HepG2 (cell line): ENCODE results near the gene TJP1. TPM values are rescaled to one million over a fixed set of nuclear protein-coding genes. Genes with fewer than 3 reads are reported as not detected.
A peak's percentile ranks its signal among the peaks of the same experiment; 100 is the strongest.

ENCODE experiments used
- ATRX ChIP-seq: sonication (generic); formaldehyde crosslinking; IDR thresholded peaks from 2 replicates; pipeline ENCODE4 v1.4.0; 2020; ENCODE audit warnings: missing genetic modification reagents, borderline replicate concordance
- BCLAF1 ChIP-seq: fragments of 450-650 bp; IDR thresholded peaks from 2 replicates; pipeline ENCODE4 v1.6.1; 2017; ENCODE audit warnings: mild to moderate bottlenecking
- EP300 ChIP-seq, 3 experiments: sonication (generic) in 1 of 3; formaldehyde crosslinking in 1 of 3; IDR thresholded peaks; 2 replicates each; pipeline versions ENCODE4 v1.5.1 to v1.6.1; 2011 to 2020; ENCODE audit warnings: low read depth in 2 of 3, low read length in 2 of 3, borderline replicate concordance in 1 of 3, improper control_type of control experiment in 1 of 3, mild to moderate bottlenecking in 1 of 3, missing genetic modification reagents in 1 of 3, moderate library complexity in 1 of 3
- GABPA ChIP-seq, 2 experiments: IDR thresholded peaks; 2 replicates each; pipeline ENCODE4 v1.6.1; 2011 to 2016; ENCODE audit warnings: low read depth in 2 of 2, low read length in 1 of 2, missing biosample characterization in 1 of 2, missing genetic modification characterization in 1 of 2
- HNRNPH1 ChIP-seq: fragments of 200-400 bp; formaldehyde crosslinking; optimal IDR thresholded peaks from 2 replicates; pipeline ENCODE3; 2017; ENCODE audit warnings: mild to moderate bottlenecking, low read depth, low read length
- KDM6A ChIP-seq: IDR thresholded peaks from 2 replicates; pipeline ENCODE4 v1.6.1; 2016; ENCODE audit warnings: low read depth
- MXD4 ChIP-seq: IDR thresholded peaks from 2 replicates; pipeline ENCODE4 v1.6.1; 2016; ENCODE audit warnings: mild to moderate bottlenecking, missing biosample characterization, missing genetic modification reagents
- SP4 ChIP-seq: sonication (generic); formaldehyde crosslinking; IDR thresholded peaks from 2 replicates; pipeline ENCODE4 v1.8.1; 2023; ENCODE audit warnings: mild to moderate bottlenecking, missing genetic modification reagents
- ZFP82 ChIP-seq: sonication (generic); formaldehyde crosslinking; IDR thresholded peaks from 2 replicates; pipeline ENCODE4 v1.5.1; 2020; ENCODE audit warnings: mild to moderate bottlenecking, missing genetic modification reagents, borderline replicate concordance
- ZMYM3 ChIP-seq: sonication (generic); formaldehyde crosslinking; IDR thresholded peaks from 2 replicates; pipeline ENCODE4 v1.5.1; 2020; ENCODE audit warnings: mild to moderate bottlenecking, missing genetic modification reagents
- ZNF225 ChIP-seq: sonication (generic); formaldehyde crosslinking; IDR thresholded peaks from 2 replicates; pipeline ENCODE4 v1.4.0; 2020; ENCODE audit warnings: mild to moderate bottlenecking, missing genetic modification reagents
- ZNF547 ChIP-seq: sonication (generic); formaldehyde crosslinking; IDR thresholded peaks from 2 replicates; pipeline ENCODE4 v1.5.1; 2020; ENCODE audit warnings: mild to moderate bottlenecking, missing genetic modification reagents
- ZNF615 ChIP-seq: sonication (generic); formaldehyde crosslinking; IDR thresholded peaks from 2 replicates; pipeline ENCODE4 v1.5.0; 2020; ENCODE audit warnings: mild to moderate bottlenecking, missing genetic modification reagents, borderline replicate concordance
- ZNF761 ChIP-seq: sonication (generic); formaldehyde crosslinking; conservative IDR thresholded peaks from 2 replicates; pipeline ENCODE4 v1.4.0; 2020; ENCODE audit warnings: mild to moderate bottlenecking, missing genetic modification reagents
- polyA plus RNA-seq, 8 experiments: library from polyadenylated mRNA; depleted of rRNA in 3 of 8; stranded (reverse) in 7 of 8; unstranded in 1 of 8; fragments of >200 nt; fragmentation: Illumina TruSeq in 4 of 8; extraction: Trizol in 4 of 8; gene quantifications; 2 replicates each; pipeline versions ENCODE4 v1.2.1 to v1.2.3, GENCODE V29; 2011 to 2016; ENCODE audit warnings: low read depth in 4 of 8, missing spikeins in 1 of 8, mixed read lengths in 1 of 8; ENCODE audit not compliant: insufficient read depth in 1 of 8
- total RNA-seq, 5 experiments: library from RNA; depleted of rRNA; stranded (reverse); fragments of >200 nt; fragmentation: Illumina TruSeq; extraction: Trizol; gene quantifications; 2 replicates each; pipeline ENCODE4 v1.2.3, GENCODE V29; 2016; ENCODE audit warnings: low read depth in 1 of 5
- TF ChIP-seq, protein P1 (sequence below): sonication (generic); formaldehyde crosslinking; IDR thresholded peaks from 2 replicates; pipeline ENCODE4 v1.5.1; 2020; ENCODE audit warnings: missing genetic modification reagents, mild to moderate bottlenecking, borderline replicate concordance
- TF ChIP-seq, protein P2 (sequence below): IDR thresholded peaks from 2 replicates; pipeline ENCODE4 v1.6.1; 2016; ENCODE audit warnings: missing compliant biosample characterization, missing genetic modification reagents, borderline replicate concordance
- TF ChIP-seq, protein P3 (sequence below): sonication (generic); formaldehyde crosslinking; IDR thresholded peaks from 2 replicates; pipeline ENCODE4 v1.8.0; 2022; ENCODE audit warnings: mild to moderate bottlenecking, missing genetic modification reagents
- TF ChIP-seq, protein P4 (sequence below): sonication (generic); formaldehyde crosslinking; IDR thresholded peaks from 2 replicates; pipeline ENCODE4 v1.4.0; 2020; ENCODE audit warnings: missing genetic modification reagents, borderline replicate concordance

Gene TJP1
- total and polyA plus RNA-seq, 2 of the 13 experiments (the other 11 are each of a cell fraction or from before 2014, with no cell fraction given), result 25.9 to 27.1 TPM

- no peak for TF ChIP-seq BCLAF1
- TF ChIP-seq ZNF547 (CRISPR knock-in tag), result no peak
- TF ChIP-seq ZNF761 (CRISPR knock-in tag), result no peak
- TF ChIP-seq HNRNPH1, result no peak
- TF ChIP-seq, protein P1, sequence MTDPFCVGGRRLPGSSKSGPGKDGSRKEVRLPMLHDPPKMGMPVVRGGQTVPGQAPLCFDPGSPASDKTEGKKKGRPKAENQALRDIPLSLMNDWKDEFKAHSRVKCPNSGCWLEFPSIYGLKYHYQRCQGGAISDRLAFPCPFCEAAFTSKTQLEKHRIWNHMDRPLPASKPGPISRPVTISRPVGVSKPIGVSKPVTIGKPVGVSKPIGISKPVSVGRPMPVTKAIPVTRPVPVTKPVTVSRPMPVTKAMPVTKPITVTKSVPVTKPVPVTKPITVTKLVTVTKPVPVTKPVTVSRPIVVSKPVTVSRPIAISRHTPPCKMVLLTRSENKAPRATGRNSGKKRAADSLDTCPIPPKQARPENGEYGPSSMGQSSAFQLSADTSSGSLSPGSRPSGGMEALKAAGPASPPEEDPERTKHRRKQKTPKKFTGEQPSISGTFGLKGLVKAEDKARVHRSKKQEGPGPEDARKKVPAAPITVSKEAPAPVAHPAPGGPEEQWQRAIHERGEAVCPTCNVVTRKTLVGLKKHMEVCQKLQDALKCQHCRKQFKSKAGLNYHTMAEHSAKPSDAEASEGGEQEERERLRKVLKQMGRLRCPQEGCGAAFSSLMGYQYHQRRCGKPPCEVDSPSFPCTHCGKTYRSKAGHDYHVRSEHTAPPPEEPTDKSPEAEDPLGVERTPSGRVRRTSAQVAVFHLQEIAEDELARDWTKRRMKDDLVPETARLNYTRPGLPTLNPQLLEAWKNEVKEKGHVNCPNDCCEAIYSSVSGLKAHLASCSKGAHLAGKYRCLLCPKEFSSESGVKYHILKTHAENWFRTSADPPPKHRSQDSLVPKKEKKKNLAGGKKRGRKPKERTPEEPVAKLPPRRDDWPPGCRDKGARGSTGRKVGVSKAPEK, result no peak
- no peak for TF ChIP-seq KDM6A (CRISPR knock-in tag)
- no peak for TF ChIP-seq EP300 (IDR thresholded peaks at IDR 0.05; ENCODE audit: low read depth in 2 of 2, low read length in 2 of 2)
- no peak for TF ChIP-seq EP300 (CRISPR knock-in tag; IDR thresholded peaks at IDR 0.05; ENCODE audit: borderline replicate concordance)
- TF ChIP-seq ZFP82, result peak; percentile 30; the same call in 1 of the 2 replicates
- no peak; the same call in 1 of the 2 replicates for TF ChIP-seq ZNF225 (CRISPR knock-in tag)
- no peak for TF ChIP-seq SP4 (CRISPR knock-in tag)
- TF ChIP-seq ATRX, result no peak
- TF ChIP-seq, protein P2, sequence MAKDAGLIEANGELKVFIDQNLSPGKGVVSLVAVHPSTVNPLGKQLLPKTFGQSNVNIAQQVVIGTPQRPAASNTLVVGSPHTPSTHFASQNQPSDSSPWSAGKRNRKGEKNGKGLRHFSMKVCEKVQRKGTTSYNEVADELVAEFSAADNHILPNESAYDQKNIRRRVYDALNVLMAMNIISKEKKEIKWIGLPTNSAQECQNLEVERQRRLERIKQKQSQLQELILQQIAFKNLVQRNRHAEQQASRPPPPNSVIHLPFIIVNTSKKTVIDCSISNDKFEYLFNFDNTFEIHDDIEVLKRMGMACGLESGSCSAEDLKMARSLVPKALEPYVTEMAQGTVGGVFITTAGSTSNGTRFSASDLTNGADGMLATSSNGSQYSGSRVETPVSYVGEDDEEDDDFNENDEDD (CRISPR knock-in tag), result no peak
- TF ChIP-seq, protein P3, sequence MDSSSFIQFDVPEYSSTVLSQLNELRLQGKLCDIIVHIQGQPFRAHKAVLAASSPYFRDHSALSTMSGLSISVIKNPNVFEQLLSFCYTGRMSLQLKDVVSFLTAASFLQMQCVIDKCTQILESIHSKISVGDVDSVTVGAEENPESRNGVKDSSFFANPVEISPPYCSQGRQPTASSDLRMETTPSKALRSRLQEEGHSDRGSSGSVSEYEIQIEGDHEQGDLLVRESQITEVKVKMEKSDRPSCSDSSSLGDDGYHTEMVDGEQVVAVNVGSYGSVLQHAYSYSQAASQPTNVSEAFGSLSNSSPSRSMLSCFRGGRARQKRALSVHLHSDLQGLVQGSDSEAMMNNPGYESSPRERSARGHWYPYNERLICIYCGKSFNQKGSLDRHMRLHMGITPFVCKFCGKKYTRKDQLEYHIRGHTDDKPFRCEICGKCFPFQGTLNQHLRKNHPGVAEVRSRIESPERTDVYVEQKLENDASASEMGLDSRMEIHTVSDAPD (CRISPR knock-in tag), result no peak
- TF ChIP-seq ZMYM3 (CRISPR knock-in tag), result no peak
- TF ChIP-seq MXD4 (CRISPR knock-in tag), result peak; percentile 14; the same call in 1 of the 2 replicates
- no peak for TF ChIP-seq ZNF615 (CRISPR knock-in tag)
- TF ChIP-seq, protein P4, sequence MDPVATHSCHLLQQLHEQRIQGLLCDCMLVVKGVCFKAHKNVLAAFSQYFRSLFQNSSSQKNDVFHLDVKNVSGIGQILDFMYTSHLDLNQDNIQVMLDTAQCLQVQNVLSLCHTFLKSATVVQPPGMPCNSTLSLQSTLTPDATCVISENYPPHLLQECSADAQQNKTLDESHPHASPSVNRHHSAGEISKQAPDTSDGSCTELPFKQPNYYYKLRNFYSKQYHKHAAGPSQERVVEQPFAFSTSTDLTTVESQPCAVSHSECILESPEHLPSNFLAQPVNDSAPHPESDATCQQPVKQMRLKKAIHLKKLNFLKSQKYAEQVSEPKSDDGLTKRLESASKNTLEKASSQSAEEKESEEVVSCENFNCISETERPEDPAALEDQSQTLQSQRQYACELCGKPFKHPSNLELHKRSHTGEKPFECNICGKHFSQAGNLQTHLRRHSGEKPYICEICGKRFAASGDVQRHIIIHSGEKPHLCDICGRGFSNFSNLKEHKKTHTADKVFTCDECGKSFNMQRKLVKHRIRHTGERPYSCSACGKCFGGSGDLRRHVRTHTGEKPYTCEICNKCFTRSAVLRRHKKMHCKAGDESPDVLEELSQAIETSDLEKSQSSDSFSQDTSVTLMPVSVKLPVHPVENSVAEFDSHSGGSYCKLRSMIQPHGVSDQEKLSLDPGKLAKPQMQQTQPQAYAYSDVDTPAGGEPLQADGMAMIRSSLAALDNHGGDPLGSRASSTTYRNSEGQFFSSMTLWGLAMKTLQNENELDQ (CRISPR knock-in tag), result no peak
- TF ChIP-seq GABPA (IDR thresholded peaks at IDR 0.05; ENCODE audit: low read depth, low read length), result no peak
- no peak for TF ChIP-seq GABPA (CRISPR knock-in tag; IDR thresholded peaks at IDR 0.05; ENCODE audit: low read depth)
Measured at GRCh38 chr15:29822100-29822683, at the start of gene TJP1 (continued).
